Measurements from ENCODE around the gene RNASEH2B. TPM values are rescaled to one million over a fixed set of nuclear protein-coding genes. Genes with fewer than 3 reads are reported as not detected.

The RNASEH2B gene
- total and polyA plus RNA-seq, 9 of the 15 experiments (the other 6 are each of a cell fraction or from before 2014, with no cell fraction given) = 26.3 to 109 (median 62.5) TPM

GRCh38 chr13:50910485-50910805 is 854 bp downstream of the RNASEH2B start (continued):
- TF ChIP-seq, protein P1, sequence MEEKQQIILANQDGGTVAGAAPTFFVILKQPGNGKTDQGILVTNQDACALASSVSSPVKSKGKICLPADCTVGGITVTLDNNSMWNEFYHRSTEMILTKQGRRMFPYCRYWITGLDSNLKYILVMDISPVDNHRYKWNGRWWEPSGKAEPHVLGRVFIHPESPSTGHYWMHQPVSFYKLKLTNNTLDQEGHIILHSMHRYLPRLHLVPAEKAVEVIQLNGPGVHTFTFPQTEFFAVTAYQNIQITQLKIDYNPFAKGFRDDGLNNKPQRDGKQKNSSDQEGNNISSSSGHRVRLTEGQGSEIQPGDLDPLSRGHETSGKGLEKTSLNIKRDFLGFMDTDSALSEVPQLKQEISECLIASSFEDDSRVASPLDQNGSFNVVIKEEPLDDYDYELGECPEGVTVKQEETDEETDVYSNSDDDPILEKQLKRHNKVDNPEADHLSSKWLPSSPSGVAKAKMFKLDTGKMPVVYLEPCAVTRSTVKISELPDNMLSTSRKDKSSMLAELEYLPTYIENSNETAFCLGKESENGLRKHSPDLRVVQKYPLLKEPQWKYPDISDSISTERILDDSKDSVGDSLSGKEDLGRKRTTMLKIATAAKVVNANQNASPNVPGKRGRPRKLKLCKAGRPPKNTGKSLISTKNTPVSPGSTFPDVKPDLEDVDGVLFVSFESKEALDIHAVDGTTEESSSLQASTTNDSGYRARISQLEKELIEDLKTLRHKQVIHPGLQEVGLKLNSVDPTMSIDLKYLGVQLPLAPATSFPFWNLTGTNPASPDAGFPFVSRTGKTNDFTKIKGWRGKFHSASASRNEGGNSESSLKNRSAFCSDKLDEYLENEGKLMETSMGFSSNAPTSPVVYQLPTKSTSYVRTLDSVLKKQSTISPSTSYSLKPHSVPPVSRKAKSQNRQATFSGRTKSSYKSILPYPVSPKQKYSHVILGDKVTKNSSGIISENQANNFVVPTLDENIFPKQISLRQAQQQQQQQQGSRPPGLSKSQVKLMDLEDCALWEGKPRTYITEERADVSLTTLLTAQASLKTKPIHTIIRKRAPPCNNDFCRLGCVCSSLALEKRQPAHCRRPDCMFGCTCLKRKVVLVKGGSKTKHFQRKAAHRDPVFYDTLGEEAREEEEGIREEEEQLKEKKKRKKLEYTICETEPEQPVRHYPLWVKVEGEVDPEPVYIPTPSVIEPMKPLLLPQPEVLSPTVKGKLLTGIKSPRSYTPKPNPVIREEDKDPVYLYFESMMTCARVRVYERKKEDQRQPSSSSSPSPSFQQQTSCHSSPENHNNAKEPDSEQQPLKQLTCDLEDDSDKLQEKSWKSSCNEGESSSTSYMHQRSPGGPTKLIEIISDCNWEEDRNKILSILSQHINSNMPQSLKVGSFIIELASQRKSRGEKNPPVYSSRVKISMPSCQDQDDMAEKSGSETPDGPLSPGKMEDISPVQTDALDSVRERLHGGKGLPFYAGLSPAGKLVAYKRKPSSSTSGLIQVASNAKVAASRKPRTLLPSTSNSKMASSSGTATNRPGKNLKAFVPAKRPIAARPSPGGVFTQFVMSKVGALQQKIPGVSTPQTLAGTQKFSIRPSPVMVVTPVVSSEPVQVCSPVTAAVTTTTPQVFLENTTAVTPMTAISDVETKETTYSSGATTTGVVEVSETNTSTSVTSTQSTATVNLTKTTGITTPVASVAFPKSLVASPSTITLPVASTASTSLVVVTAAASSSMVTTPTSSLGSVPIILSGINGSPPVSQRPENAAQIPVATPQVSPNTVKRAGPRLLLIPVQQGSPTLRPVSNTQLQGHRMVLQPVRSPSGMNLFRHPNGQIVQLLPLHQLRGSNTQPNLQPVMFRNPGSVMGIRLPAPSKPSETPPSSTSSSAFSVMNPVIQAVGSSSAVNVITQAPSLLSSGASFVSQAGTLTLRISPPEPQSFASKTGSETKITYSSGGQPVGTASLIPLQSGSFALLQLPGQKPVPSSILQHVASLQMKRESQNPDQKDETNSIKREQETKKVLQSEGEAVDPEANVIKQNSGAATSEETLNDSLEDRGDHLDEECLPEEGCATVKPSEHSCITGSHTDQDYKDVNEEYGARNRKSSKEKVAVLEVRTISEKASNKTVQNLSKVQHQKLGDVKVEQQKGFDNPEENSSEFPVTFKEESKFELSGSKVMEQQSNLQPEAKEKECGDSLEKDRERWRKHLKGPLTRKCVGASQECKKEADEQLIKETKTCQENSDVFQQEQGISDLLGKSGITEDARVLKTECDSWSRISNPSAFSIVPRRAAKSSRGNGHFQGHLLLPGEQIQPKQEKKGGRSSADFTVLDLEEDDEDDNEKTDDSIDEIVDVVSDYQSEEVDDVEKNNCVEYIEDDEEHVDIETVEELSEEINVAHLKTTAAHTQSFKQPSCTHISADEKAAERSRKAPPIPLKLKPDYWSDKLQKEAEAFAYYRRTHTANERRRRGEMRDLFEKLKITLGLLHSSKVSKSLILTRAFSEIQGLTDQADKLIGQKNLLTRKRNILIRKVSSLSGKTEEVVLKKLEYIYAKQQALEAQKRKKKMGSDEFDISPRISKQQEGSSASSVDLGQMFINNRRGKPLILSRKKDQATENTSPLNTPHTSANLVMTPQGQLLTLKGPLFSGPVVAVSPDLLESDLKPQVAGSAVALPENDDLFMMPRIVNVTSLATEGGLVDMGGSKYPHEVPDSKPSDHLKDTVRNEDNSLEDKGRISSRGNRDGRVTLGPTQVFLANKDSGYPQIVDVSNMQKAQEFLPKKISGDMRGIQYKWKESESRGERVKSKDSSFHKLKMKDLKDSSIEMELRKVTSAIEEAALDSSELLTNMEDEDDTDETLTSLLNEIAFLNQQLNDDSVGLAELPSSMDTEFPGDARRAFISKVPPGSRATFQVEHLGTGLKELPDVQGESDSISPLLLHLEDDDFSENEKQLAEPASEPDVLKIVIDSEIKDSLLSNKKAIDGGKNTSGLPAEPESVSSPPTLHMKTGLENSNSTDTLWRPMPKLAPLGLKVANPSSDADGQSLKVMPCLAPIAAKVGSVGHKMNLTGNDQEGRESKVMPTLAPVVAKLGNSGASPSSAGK (IDR thresholded peaks at IDR 0.05) = peak; percentile 60; the same call in 1 of the 2 replicates
- TF ChIP-seq ZFP30 (CRISPR knock-in tag; IDR thresholded peaks at IDR 0.05; ENCODE audit: borderline replicate concordance) (no peak), SNRNP70 (optimal IDR thresholded peaks at IDR 0.05; ENCODE audit: low read depth, low read length) (no peak), KLF6 (CRISPR knock-in tag; IDR thresholded peaks at IDR 0.05; ENCODE audit: borderline replicate concordance) (no peak), THRA (IDR thresholded peaks at IDR 0.05) (no peak), MAZ (CRISPR knock-in tag; conservative IDR thresholded peaks at IDR 0.05 in 1 of 2, IDR thresholded peaks at IDR 0.05 in 1 of 2) (peak in 1 of 2 experiments; percentile 22; a peak in 1 of 4 replicates), MCM5 (IDR thresholded peaks at IDR 0.05; ENCODE audit: low read depth) (no peak), HDGF (IDR thresholded peaks at IDR 0.05) (no peak), THRB (CRISPR knock-in tag; conservative IDR thresholded peaks at IDR 0.05) (no peak), NR3C1 (CRISPR knock-in tag; IDR thresholded peaks at IDR 0.05) (no peak), ZBTB26 (CRISPR knock-in tag; IDR thresholded peaks at IDR 0.05) (no peak)
- TF ChIP-seq, protein P2, sequence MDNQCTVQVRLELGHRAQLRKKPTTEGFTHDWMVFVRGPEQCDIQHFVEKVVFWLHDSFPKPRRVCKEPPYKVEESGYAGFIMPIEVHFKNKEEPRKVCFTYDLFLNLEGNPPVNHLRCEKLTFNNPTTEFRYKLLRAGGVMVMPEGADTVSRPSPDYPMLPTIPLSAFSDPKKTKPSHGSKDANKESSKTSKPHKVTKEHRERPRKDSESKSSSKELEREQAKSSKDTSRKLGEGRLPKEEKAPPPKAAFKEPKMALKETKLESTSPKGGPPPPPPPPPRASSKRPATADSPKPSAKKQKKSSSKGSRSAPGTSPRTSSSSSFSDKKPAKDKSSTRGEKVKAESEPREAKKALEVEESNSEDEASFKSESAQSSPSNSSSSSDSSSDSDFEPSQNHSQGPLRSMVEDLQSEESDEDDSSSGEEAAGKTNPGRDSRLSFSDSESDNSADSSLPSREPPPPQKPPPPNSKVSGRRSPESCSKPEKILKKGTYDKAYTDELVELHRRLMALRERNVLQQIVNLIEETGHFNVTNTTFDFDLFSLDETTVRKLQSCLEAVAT (IDR thresholded peaks at IDR 0.05) = peak in 1 of 2 experiments; percentile 67; a peak in 1 of 4 replicates

Measured in K562 (cell line).